GM19372 (cell line): ENCODE measurements around the gene LASP1NB.
"Not testable (repeated sequence)": the region's sequence is repeated elsewhere in the genome, so short reads cannot be mapped to it uniquely, and the experiment has no call there.

ENCODE experiments used
- ATAC-seq: cut with Tn5 transposase; IDR thresholded peaks from one replicate; pipeline ENCODE4 v1.9.1; 2021; ENCODE audit warnings: mild to moderate bottlenecking, low read depth, moderate library complexity; ENCODE audit not compliant: unreplicated experiment

The LASP1NB gene

DNA sequence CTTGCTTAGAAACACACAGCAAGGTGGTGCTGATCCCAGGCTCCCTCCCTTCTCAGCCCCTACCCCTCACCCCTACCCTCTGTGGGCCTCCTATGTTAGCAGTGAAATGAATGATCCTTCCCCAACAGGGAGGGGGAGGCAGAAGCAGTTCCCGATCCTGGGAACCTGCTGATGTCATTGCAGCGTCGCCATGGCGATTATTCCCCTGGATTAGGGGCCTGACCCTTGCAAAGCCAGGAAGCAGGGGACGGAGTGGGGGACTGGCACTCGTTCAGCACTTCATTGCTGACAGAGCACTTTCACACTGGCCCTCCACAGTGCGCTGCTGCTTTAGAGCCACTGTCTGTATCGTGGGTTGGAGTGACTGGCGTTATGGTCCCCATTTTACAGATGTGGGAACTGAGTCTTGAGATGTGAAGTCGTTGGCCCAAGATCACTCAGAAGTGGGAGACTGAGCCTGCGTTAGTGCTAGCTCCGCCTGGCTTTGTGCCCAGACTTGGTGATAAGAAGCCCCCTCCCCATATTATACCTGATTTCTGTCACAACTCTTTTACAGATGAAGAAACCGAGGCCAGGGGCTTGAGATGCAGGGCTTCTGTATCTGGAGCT, 29.0 kb upstream of the LASP1NB start:
- ATAC-seq: no peak

DNA sequence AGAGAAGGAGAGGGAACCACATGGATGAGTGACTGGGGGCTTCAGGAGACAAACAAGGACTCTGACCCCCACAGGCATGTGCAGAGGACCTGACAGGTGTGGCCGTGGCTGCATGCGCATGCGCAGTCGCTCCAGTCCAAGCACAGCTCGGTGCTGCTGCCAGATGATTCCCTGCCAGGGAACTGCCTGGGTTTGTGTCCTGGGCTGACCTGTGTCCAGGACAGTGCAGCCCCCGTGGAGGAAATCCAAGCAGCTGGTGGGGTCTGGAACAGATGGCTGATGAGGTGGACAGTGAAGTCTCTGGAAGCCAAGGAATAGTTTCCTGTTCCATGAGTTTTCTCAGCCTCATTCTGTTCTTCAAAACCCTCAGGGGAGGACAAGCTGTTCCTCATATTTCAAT, 28.2 kb upstream of the LASP1NB start:
- ATAC-seq: no peak

DNA sequence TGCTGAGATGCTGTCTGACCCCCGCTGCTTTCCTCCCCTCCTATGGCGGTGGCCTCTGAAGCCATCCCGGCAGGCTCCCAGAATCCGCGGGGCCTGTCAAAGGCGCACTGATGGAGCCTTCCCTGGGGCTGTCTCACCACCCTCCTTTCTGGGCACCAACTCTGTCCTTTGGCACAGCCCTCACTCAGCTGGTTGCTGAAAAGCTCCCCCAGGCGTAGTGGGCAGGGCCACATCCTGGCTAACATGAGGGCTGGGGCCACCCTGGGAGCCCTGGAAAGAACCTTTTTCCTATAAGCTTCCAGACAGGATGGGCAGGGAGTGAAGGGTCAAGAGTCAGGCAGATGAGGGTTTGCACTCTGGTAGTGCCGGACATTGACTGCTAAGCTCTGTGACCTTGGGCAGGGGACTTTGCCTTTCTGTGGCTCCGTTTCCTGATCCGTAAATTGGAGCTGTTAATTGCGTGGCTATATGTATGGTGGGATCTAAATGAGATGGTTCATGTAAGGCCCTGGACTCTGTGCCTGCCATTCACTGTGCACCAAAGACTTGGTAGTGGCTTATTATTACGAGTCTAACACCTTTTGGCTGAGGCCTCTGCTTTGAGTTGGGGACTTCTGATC, 27.6 kb upstream of the LASP1NB start:
- no peak for ATAC-seq

DNA sequence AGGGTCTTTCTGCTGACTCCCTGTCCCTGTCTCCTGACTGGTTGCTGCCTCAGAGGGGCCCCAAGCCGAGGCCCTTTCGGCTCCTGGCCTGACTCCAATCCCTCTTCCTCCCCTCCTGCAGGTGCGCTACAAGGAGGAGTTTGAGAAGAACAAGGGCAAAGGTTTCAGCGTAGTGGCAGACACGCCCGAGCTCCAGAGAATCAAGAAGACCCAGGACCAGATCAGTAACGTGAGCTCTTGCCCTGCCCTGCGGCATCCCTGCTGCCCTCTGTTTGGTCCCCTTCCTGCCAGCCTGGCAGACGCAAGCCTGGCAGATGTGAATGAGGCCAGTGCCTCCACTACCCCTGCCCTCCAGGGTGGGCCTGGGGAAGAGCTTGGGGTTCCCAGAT, 27.1 kb upstream of the LASP1NB start:
- no peak for ATAC-seq

DNA sequence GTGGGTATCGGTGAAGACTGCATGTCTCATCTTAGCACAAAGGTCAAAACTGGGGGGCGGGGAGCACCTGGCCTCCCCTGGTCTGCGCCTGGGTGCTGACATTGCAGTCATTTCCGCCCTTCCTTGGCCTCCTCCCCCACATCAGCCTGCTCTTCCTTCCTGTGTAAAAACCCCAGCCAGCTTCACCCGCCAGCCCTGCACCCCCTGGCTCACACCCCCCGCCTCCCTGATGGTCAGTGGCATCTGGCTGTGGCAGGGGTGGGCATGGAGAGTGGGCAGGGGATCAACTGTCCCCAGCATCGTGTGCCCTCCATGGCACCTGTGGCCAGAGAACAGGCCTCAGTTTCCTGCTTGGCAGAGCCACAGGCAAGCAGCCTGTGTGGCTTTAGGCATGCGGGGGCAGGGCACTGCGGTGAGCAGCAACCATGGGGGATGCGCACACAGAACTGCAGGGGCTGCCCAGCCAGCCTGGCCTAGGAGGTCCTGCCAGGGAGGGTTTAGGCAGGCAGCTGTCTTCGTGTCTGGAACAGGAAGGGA, 26.5 kb upstream of the LASP1NB start:
- peak; percentile 67 for ATAC-seq

DNA sequence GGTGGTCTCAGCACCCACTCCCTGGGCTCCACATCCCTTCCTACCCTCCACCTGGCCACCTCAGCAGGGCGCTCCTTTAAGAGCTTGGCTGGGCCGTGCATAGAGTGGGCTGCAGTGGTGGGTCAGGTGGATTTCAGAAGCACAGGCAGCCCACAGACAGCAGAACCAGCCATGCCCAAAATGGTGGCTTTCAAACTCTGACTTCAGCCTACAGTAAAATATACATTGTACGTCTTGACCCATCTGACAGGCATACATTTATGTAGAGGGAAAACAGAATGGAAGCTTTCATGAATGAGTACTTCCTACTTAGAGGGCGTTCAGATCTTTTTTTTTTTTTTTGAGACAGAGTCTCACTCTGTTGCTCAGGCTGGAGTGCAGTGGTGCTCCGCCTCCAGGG, 26.0 kb upstream of the LASP1NB start:
- ATAC-seq: no peak

DNA sequence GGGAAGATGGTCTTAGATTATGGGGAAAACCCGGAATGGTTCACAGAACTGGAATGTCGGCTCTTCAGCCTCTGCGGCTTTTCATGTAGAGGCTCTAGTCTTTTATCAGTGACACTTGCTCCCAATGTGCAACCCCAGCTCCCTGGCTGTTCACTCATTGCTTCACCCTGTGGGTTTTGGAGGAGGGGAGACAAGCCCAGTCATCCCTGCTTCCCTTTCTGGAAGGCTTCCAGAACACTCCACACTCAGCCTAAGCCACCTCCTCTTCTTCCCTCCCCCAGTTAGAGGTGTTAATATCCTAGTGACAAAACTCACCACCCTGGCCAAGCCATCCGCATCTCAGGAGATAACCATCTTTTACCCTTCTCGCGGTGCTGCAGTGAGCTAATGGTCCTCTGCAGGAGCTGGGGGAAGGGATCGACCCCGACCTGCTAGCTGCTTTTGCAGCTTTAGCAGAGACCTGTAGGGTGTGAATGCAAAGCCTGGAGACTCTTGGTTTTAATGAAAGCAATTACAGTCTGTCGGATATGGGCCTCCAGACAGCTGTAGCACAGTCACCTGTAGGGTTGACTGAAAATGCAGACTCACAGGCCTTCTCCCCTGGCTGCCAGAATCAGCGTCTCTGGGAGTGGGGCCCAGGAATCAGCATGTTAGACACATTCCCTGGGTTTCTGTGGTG, 24.3 kb upstream of the LASP1NB start:
- ATAC-seq: no peak

DNA sequence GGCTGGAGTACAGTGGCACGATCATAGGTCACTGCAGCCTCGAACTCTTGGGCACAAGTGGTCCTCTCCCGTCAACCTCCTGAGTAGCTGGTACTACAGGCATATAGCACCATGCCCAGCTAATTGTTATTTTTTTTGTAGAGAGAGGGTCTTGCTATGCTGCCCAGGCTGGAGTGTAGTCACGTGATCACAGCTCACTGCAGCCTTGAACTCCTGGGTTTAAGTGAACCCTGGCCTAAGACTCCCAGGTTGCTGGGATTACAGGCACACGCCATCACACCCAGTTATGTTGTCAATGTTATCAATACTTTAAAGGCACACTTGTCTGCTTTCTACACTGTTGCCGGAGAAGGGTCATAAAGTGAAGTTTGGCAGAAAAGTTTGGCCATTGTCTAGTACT, 22.0 kb upstream of the LASP1NB start:
- no peak for ATAC-seq

DNA sequence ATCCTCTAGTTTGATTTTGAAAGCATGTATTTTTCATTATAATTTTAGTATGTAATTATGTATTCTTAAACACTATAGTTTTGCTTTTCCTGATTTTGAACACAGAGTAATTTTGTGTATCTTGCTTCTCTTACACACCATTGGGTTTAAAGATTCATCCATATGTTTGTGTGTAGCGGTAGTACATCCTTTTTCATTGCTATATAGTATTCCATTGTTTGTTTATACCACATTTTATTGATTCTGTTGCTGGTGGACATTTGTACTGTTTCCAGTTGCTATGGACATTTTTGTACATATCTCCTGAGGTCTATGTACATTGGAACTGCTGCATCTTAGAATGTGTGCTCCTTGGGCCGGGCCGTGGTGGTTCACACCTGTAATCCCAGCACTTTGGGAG, 20.5 kb upstream of the LASP1NB start:
- no peak for ATAC-seq

DNA sequence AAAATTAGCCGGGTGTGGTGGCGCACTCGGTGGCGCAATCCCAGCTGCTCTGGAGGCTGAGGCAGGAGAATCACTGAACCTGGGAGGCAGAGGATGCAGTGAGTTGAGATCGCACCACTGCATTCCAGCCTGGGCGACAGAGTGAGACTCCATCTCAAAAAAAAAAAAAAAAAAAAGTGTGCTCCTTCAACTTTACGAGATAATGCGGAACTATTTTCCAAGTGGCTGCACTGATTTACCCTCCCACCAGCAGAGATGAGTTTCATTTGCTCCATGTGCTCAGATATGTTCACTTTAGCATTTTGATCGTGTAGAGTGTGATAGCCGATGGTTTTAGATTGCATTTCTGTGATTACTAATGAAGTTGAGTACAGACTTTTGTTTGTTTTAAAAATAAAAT, 20.0 kb upstream of the LASP1NB start:
- no peak for ATAC-seq

DNA sequence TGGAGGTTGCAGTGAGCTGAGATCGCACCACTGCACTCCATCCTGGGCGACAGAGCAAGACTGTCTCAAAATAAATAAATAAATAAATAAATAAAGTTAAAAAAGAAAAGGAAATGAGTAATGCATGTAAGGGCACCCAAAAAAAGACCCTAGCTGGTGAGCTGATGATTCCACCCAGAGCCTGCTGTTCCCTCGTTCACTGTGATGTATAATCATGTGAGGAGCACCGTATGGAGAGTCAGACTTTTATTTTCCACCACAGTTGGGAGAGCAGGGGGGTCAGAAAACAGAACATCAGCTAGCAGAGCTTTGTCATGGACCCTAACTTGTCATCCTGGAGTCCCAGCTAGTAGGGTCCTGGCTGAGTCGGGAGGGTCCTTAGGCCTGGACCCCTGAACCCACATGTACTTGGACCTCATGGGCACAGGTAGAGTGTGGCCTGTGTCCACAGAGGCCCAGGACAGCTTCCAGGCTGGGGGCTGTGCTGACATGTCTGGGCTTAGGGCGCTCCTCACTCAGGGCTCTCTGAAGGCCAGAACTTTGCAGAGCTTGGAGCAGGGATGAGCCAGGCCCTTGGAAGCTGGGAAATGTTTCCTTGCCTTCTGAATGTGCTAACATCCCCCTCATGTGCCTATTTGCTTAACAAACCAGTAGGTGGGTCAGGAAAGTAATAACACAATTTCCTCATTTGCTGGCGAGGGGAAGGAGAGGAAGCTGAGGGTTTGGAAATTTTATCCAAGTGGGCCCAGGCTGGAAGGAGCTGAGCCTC, 18.8 kb upstream of the LASP1NB start:
- ATAC-seq: no peak

DNA sequence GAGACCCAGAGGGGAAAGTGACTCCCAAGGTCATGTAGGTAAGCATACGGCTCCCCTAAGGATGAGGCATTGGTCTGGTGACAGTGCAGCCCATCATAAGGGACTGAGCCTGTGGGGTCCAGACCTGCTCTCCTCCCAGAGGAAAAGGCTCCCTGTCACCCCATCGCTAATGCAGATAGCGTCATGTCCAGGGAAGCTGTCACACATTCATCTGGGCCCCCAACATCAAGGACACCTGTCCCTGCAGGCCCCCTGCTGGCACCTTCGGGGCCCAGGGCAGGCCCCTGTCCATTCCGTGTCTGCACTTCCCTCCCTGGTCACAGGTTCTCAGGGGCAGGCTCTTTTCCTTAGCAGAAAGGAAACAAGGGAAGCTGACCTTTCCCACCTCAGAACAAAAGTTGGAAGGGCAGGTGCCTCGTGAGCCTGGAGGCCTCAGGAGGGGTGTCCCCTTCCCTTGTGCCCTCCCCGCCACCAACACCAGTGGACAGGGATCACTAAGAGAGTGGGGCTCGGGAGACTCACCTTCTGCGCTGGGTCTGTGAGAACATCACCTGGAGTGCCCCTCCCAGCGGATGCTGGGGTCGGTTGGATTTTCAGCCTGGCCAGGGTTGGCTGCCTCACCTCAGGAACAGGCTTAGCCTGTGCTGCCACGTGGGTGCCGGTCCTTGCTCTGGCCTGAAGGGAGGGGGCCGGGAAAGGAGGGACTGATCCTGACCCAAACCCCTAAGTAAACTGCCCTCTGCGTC, 17.3 kb upstream of the LASP1NB start:
- no peak for ATAC-seq

DNA sequence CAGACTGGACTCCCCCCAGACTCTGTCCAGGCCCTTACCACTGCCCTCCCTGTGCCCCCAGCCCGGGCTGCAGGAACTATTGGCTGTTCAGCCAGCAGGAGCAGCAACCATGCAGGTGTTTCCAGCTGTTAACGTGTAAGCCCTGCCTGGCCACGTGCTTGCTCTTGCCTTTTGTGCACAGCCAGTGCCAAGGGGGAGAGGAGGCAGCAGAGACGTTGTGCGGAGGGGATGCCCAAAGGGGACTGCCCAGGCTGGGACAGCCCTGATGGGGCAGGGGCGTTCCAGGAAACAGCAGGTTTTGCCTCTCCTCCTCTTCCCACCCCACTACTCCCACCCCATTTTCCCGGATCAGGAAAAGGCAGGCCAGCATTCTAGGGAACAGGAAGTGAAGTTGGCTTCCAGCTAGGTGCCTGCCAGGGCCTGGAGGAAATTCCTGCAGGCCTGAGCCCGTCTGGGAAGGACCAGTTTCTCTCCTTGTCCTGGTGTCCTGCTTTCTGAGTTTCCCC, 16.7 kb upstream of the LASP1NB start:
- ATAC-seq: no peak

DNA sequence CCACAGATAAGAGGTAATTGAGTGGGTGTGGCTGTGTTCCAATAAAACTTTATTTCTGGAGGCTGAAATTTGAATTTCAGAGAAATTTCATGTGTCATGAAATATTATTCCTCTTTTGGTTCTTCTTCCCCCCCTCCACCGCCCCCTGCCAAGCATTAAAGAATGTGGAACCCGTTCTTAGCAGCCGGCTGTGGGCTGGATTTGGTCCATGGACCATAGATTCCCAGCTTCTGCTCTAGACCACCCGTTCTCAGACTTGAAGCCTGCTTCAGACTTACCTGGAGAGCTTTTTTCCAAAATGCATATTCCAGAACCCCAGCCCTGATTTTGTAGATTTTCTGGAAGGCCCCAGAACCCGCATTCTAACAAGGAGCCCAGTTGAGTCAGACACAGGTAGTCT, 15.1 kb upstream of the LASP1NB start:
- no peak for ATAC-seq

DNA sequence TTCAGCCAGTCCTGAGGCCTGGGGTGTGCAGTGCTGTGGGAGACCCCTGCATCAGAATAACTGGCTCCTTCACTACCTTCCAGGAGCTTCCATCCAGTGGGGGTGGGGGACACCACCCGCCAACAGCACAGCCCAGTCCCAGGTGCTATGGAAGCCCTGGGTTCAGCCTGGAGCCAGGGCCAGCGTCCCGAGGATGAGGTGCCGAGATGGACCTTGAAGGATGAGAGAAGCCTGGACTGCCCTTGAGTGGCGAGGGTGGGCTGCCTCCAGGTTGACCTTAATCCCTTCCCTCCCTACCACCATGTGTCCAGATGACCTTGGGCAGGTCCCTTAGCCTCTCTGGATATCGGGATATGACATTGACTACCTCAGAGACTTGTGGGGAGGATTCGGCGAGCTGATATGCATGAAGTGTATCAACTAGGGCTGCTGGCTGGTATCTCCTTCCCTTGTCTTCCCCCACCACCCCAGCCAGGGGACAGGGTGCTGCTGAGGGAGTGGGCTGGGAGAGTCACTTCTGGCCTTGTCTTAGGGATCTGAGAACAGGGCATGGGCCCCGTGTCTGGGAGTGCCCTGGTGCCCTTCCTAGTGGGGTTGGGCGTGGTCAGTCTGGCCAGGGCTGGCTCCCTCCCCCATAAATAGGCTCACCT, 14.2 kb upstream of the LASP1NB start:
- ATAC-seq: no peak

DNA sequence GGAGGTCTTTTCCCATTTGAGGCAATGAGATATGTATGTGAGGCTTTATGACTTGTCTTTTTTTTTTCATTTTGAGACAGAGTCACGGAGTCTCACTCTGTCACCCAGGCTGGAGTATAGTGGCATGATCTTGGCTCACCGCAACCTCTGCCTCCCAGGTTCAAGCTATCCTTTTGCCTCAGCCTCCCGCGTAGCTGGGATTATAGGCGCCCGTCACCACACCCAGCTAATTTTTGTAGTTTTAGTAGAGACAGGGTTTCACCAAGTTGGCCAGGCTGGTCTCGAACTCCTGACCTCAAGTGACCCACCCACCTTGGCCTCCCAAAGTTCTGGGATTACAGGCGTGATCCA, 13.7 kb upstream of the LASP1NB start:
- not testable (repeated sequence) for ATAC-seq

DNA sequence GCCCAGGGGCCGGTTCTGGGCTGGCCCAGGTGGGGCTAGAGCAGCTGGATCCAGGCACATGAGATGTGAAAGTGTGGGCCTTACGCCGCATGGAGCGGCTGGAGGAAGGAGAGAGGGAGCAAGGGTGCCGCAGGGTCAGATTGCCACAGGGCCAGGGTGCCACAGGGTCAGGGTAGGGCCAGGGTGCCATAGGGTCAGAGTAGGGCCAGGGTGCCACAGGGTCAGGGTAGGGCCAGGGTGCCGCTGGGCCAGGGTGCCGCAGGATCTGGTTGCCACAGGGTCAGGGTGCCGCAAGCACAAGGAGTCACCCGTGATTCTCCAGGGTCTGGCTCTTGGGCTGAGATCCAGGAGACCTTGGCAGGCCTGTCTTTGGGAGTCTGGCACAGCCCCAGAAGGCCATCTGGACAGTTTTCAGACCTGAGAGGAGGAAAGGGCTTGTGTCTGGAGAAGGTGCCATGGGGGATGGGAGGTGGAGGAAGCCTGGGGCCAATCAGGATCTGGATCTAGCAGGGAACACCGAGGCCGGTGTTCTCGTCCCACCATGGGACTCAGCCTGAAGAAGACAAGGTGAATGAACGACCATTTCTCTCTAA, 13.1 kb upstream of the LASP1NB start:
- no peak for ATAC-seq

DNA sequence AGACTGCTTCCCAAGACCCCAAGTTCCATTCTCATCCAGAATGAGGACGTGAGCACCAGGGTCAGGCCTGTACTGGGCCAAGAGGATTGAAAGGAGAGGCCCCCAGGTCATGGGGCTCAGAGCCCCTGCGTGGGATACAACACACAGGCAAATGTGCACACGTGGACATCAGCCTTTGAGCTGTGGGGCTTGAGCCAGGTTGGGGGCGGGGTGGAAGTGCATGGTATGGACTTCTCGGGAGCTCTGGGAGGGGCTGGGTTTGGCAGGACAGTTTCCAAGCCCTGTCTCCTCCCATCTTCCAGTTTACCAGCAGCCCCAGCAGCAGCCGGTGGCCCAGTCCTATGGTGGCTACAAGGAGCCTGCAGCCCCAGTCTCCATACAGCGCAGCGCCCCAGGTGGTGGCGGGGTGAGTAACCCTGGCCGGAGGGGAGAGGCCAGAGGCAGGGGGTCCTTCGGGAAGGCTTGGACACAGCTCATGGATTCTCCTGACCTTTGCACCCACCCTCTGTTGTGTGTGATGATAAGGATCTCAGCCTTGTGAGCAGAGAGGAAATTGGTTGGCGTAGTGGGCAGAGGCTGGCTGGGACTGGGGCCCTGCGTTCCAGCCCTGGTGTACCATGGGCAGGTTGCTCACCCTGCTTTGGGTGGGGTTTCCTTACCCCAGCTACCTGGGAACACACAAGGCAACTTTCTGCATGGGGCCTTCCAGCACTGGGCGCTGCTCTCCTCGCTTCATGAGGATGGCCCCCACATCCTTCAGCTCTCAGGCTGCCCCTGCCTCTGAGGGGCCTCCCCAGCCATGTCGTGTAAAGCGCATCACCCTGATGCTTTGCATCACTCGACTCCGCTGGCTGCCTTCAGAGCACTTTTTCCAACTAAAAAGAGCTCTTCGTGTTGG, 10.4 kb upstream of the LASP1NB start:
- no peak for ATAC-seq

DNA sequence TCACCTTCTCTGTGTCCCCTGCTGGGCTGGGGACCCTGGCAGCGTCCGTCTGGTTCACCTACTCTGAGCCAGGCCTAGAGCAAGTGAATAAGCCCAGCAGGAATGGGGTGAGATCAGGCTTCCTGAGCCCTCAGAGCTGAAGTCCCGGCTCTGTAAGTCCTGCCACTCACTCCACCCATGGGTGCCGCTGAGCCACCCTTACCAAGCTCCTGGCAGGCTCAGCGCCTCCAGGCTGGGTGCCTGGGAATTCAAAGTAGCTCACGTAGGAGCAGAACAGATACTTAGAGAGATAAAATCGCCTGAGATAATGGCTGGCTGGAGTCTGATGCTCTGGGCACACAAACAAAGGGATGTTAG, 9.8 kb upstream of the LASP1NB start:
- no peak for ATAC-seq
